NOMO-1 (cell line): Measurements from ENCODE around the gene CAMKMT.

Source experiments
- DNase-seq, 2 experiments: peaks; one replicate each; lab custom pipeline; 2025; ENCODE audit not compliant: unreplicated experiment in 2 of 2; lab: John Stamatoyannopoulos, UW

CAMKMT gene

GRCh38 chr2:44817256-44817655 is 455.5 kb downstream of the CAMKMT start:
- no peak for DNase-seq

GRCh38 chr2:44817673-44818335 is 456.1 kb downstream of the CAMKMT start:
- no peak for DNase-seq

- no peak for DNase-seq
These were observed 457.3 kb downstream of the CAMKMT start for GRCh38 chr2:44819061-44819460.

- no peak for DNase-seq
These were observed 459.8 kb downstream of the CAMKMT start for GRCh38 chr2:44821500-44821899.

GRCh38 chr2:44822174-44822573 is 460.4 kb downstream of the CAMKMT start:
- DNase-seq = no peak
